Measurements from ENCODE around the gene SYT14. TPM values are rescaled to one million over a fixed set of nuclear protein-coding genes. Genes with fewer than 3 reads are reported as not detected.

Gene SYT14
- polyA plus RNA-seq, 1 donor (not counting 4 experiments of a cell fraction or from before 2014, with no cell fraction given): 8.3 TPM

- Histone ChIP-seq H3K4me1 (ENCODE audit: control insufficient read depth, extremely low read depth, insufficient read depth, low read length) (no peaks in the 10 kb centered on the region), H3K79me2 (ENCODE audit: control insufficient read depth, insufficient read depth, low read length) (no peaks in the 10 kb centered on the region), H3K4me3 (ENCODE audit: control insufficient read depth in 2 of 3, extremely low read depth in 1 of 3, insufficient read depth in 2 of 3, low read depth in 1 of 3, low read length in 3 of 3) (no peak overlapping the region), H4K20me1 (ENCODE audit: control insufficient read depth, extremely low read depth, insufficient read depth, low read length) (no peaks in the 10 kb centered on the region), H3K9me1 (ENCODE audit: control insufficient read depth, extremely low read depth, insufficient read depth, low read length) (no peaks in the 10 kb centered on the region), H3K27ac (ENCODE audit: control insufficient read depth, insufficient read depth, low read length) (no peak overlapping the region), H3K27me3 (ENCODE audit: control insufficient read depth, extremely low read depth, insufficient read depth, low read length) (no peaks in the 10 kb centered on the region), H3K36me3 (ENCODE audit: control insufficient read depth in 2 of 2, extremely low read depth in 1 of 2, insufficient read depth in 2 of 2, low read length in 2 of 2) (no peaks in the 10 kb centered on the region), H3K9ac (ENCODE audit: control insufficient read depth, extremely low read depth, insufficient read depth, low read length) (no peak overlapping the region), H3K9me3 (ENCODE audit: control insufficient read depth, low read depth, low read length) (no peaks in the 10 kb centered on the region), H2AFZ (ENCODE audit: control insufficient read depth, low read length) (no peak overlapping the region), H3K4me2 (ENCODE audit: control insufficient read depth, extremely low read depth, insufficient read depth, low read depth, low read length) (no peak overlapping the region)
- dilution Hi-C loops (cut with MboI; ENCODE audit: extremely low pct_ligation_motif_present, low sequenced_read_pairs): no loop called here
- no peak for DNase-seq (ENCODE audit: low read depth, low spot score)
- TF ChIP-seq CTCF (optimal IDR thresholded peaks at IDR 0.05 in 1 of 3, IDR thresholded peaks at IDR 0.05 in 1 of 3, conservative IDR thresholded peaks at IDR 0.05 in 1 of 3; ENCODE audit: extremely low read depth in 1 of 3, insufficient read depth in 2 of 3, low read length in 3 of 3) (no peak), EZH2 (IDR thresholded peaks at IDR 0.05; ENCODE audit: low read length) (no peak)
- no peak for FAIRE-seq
Measured at GRCh38 chr1:210022044-210022443, 84.0 kb downstream of the SYT14 start.

GRCh38 chr1:210024282-210024681 lies 86.3 kb downstream of the SYT14 start:
- no peak for FAIRE-seq
- DNase-seq (ENCODE audit: low read depth, low spot score): no peak
- H3K36me3 ChIP-seq (ENCODE audit: control insufficient read depth in 2 of 2, extremely low read depth in 1 of 2, insufficient read depth in 2 of 2, low read length in 2 of 2): no peaks in the 10 kb centered on the region
- H3K27ac ChIP-seq (ENCODE audit: control insufficient read depth, insufficient read depth, low read length): no peak overlapping the region
- H3K9me1 ChIP-seq (ENCODE audit: control insufficient read depth, extremely low read depth, insufficient read depth, low read length): no peaks in the 10 kb centered on the region
- H3K9me3 ChIP-seq (ENCODE audit: control insufficient read depth, low read depth, low read length): no peaks in the 10 kb centered on the region
- H3K79me2 ChIP-seq (ENCODE audit: control insufficient read depth, insufficient read depth, low read length): no peaks in the 10 kb centered on the region
- H3K4me3 ChIP-seq (ENCODE audit: control insufficient read depth in 2 of 3, extremely low read depth in 1 of 3, insufficient read depth in 2 of 3, low read depth in 1 of 3, low read length in 3 of 3): no peak overlapping the region
- no peaks in the 10 kb centered on the region for H4K20me1 ChIP-seq (ENCODE audit: control insufficient read depth, extremely low read depth, insufficient read depth, low read length)
- no peak overlapping the region for H2AFZ ChIP-seq (ENCODE audit: control insufficient read depth, low read length)
- no peaks in the 10 kb centered on the region for H3K27me3 ChIP-seq (ENCODE audit: control insufficient read depth, extremely low read depth, insufficient read depth, low read length)
- H3K9ac ChIP-seq (ENCODE audit: control insufficient read depth, extremely low read depth, insufficient read depth, low read length): no peak overlapping the region
- H3K4me2 ChIP-seq (ENCODE audit: control insufficient read depth, extremely low read depth, insufficient read depth, low read depth, low read length): no peak overlapping the region
- no peaks in the 10 kb centered on the region for H3K4me1 ChIP-seq (ENCODE audit: control insufficient read depth, extremely low read depth, insufficient read depth, low read length)
- dilution Hi-C loops (cut with MboI; ENCODE audit: extremely low pct_ligation_motif_present, low sequenced_read_pairs): no loop called here
- no peak for TF ChIP-seq CTCF (optimal IDR thresholded peaks at IDR 0.05 in 1 of 3, IDR thresholded peaks at IDR 0.05 in 1 of 3, conservative IDR thresholded peaks at IDR 0.05 in 1 of 3; ENCODE audit: extremely low read depth in 1 of 3, insufficient read depth in 2 of 3, low read length in 3 of 3)
- no peak for TF ChIP-seq EZH2 (IDR thresholded peaks at IDR 0.05; ENCODE audit: low read length)
